Psoas muscle (tissue), 8 donors: ENCODE results near the gene NIP7. TPM values are rescaled to one million over a fixed set of nuclear protein-coding genes. Genes with fewer than 3 reads are reported as not detected.

ENCODE experiments used
- ATAC-seq, 4 donors: fragments of 200-7000 bp; cut with Tn5 transposase; one replicate each; pipeline ENCODE4 v1.9.1; 2020; ENCODE audit warnings: moderate library complexity in 3 of 4, mild to moderate bottlenecking in 2 of 4
- DNase-seq, 2 donors: peaks; one replicate each; pipeline ENCODE4 v3.0.0-alpha.2; 2020
- H3K27ac ChIP-seq: fragments of 200-600 bp; one replicate; pipeline ENCODE4 v1.8.0; 2022
- H3K27me3 ChIP-seq, 3 donors: fragments of 200-600 bp in 1 of 3; one replicate each; pipeline versions ENCODE4 v1.6.1 to v1.8.0; 2013 to 2022; ENCODE audit warnings: low read length in 2 of 3, mild to moderate bottlenecking in 2 of 3, moderate library complexity in 1 of 3; ENCODE audit not compliant: insufficient read depth in 3 of 3
- H3K36me3 ChIP-seq, 2 donors: fragments of 200-600 bp in 1 of 2; one replicate each; pipeline versions ENCODE4 v1.6.1 to v1.8.0; 2013 to 2022; ENCODE audit warnings: low read depth in 1 of 2, mild to moderate bottlenecking in 1 of 2, moderate library complexity in 1 of 2; ENCODE audit not compliant: insufficient read depth in 1 of 2
- H3K4me1 ChIP-seq: fragments of 200-600 bp; one replicate; pipeline ENCODE4 v1.8.0; 2022
- H3K4me3 ChIP-seq: fragments of 200-600 bp; one replicate; pipeline ENCODE4 v1.8.0; 2022; ENCODE audit warnings: mild to moderate bottlenecking
- H3K9me3 ChIP-seq: fragments of 200-600 bp; one replicate; pipeline ENCODE4 v1.8.0; 2022
- WGBS, 3 donors: extraction: QIAGEN DNeasy Blood & Tissue Kit; methylation state at CpG; one replicate each; pipeline versions ENCODE4 v1.1.6 to v1.1.7; 2013; 5-methylcytosine and 5-hydroxymethylcytosine counted together
- intact Hi-C, 2 donors: fragments of 100-400 bp; cut with DNase I; formaldehyde crosslinking; loops; one replicate each; pipeline versions ENCODE4 v1.11.0 to v1.14.2; 2022
- polyA plus RNA-seq, 3 donors: library from polyadenylated mRNA; stranded (reverse); fragments of 200-250 nt; gene quantifications; one replicate each; pipeline ENCODE4 v1.2.3, GENCODE V29; 2013
- total RNA-seq, 4 donors: library from RNA; stranded (reverse); fragmentation: NEBNext Ultra II Directional in 2 of 4; extraction: Animal tissue kit (Norgen Biotek cat#: 25700) in 2 of 4; gene quantifications; one replicate each; pipeline versions ENCODE4 v1.2.1 to v1.2.4, GENCODE V29; 2021 to 2023
- TF ChIP-seq, protein P1 (sequence below): fragments of 200-600 bp; IDR thresholded peaks from one replicate; pipeline ENCODE4 v1.8.0; 2022; ENCODE audit warnings: antibody characterized with exemption
- donor health status: healthy with polysubstance abuse.
- donor health status: DM: no; HTN: no; CAD: no; lungs with moderate emphysema.
- donor health status: Bipolar disorder and iron deficiency.
- donor health status: healthy.
- donor health status: DM: yes; HTN: yes; CAD: no.
- donor health status: DM: no; HTN: no; CAD: no.
- donor health status: DM: no; HTN: no; CAD: no.
- donor health status: DM: yes; HTN: yes; CAD: no.

The NIP7 gene
- total and polyA plus RNA-seq, 7 donors, result 9.2 to 24.8 (median 16.6) TPM

DNA sequence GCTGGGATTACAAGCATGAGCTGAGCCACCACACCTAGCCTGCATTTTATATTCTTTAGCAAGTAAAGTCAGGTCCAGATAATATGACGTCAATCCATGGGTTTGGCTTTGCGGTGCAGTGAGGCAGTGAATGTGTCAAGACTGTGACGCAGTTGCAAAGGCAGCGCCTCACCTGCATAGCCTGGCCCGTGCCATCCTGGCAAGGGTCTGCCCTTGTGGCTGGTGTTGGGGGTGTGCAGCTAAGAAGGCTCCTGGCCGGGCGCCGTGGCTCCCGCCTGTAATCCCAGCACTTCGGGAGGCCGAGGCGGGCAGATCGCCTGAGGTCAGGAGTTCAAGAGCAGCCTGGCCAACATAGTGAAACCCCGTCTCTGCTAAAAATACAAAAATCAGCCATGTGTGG lies 16.2 kb upstream of the NIP7 start:
- Histone ChIP-seq H3K27ac (peak overlapping the region; percentile 98), H3K27me3 (no peaks in the 10 kb centered on the region), H3K4me1 (peaks cover 55% of the 10 kb centered on the region), H3K36me3 (peaks cover 4 to 99% of the 10 kb centered on the region in 2 donors), H3K9me3 (no peaks in the 10 kb centered on the region), H3K4me3 (no peak overlapping the region)
- TF ChIP-seq, protein P1, sequence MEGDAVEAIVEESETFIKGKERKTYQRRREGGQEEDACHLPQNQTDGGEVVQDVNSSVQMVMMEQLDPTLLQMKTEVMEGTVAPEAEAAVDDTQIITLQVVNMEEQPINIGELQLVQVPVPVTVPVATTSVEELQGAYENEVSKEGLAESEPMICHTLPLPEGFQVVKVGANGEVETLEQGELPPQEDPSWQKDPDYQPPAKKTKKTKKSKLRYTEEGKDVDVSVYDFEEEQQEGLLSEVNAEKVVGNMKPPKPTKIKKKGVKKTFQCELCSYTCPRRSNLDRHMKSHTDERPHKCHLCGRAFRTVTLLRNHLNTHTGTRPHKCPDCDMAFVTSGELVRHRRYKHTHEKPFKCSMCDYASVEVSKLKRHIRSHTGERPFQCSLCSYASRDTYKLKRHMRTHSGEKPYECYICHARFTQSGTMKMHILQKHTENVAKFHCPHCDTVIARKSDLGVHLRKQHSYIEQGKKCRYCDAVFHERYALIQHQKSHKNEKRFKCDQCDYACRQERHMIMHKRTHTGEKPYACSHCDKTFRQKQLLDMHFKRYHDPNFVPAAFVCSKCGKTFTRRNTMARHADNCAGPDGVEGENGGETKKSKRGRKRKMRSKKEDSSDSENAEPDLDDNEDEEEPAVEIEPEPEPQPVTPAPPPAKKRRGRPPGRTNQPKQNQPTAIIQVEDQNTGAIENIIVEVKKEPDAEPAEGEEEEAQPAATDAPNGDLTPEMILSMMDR, result no peak
- WGBS, 3 donors, result 61 to 67% (median 66%) methylated on average over 14 of the region's 14 CpGs
- ATAC-seq (no peak), DNase-seq (no peak)
- intact Hi-C loops, result no loop called here

DNA sequence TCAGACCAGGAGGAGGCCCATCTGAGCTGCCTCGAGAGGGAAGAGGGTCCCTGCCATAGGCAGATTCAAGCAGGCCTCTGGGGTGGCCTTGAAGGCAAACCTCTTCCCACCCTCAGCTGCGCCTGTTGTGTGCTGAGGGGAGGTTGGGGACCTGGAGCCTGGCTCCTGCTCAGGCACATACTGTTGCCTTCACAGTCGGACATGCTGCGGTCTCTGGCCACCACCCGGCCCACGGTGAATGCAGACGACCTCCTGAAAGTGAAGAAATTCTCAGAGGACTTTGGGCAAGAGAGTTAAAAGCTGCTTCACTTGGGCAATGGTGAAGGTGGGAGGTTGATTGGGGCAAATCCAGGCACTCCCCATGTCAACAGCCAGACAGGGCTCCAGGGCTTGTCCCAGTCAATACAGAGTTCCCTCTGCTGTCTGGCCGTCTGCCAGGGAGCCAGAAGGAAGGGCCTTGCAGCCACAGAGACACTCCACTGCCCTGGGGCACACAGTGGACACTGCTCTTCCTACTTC lies 15.5 kb upstream of the NIP7 start:
- Histone ChIP-seq H3K27me3 (no peaks in the 10 kb centered on the region), H3K4me3 (no peak overlapping the region), H3K27ac (peak overlapping the region; percentile 98), H3K4me1 (peaks cover 60% of the 10 kb centered on the region), H3K9me3 (no peaks in the 10 kb centered on the region), H3K36me3 (peaks cover 4 to 92% of the 10 kb centered on the region in 2 donors)
- ATAC-seq (peak; percentile 17 to 45 (median 39)), DNase-seq (peak; percentile 70 to 83)
- WGBS, 3 donors, result 62 to 70% (median 65%) methylated on average over 8 of the region's 8 CpGs
- intact Hi-C loops, result no loop called here
- TF ChIP-seq, protein P1, result no peak

DNA sequence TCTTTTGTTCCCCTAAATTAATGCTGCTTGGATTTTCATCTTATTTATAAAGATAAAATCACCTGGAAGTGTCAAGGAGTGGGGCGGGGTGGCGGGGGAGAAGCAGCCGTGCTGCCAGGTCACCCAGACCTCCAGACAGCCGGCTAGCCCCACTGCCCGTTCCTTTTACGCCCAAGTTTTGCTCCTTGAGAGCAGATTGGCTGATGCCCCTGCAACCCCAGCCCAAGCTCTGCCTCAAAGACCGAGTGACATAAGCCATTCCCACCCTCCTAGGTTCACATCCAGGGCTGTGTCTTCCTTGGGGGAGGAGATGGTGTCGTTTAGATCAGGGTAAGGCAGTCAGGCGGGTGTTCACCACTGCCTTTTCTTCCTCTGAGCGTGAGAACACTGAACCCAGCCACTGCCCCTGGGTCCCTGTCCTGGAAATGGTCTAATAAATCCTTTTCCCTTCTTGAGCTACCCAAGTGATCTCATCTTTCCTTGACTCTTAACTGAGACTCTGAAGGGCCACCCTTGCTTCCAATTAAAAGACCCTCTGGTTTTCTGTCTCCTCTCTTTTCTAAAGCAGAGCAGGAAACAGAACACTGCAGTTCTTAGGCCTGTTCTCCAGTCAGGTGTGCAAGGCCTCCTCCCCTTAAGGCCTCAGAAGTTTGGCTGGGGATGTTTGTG lies 14.9 kb upstream of the NIP7 start:
- WGBS, 3 donors, result 72 to 81% (median 79%) methylated on average over 10 of the region's 10 CpGs
- H3K36me3 ChIP-seq, result peaks cover 4 to 86% of the 10 kb centered on the region in 2 donors
- intact Hi-C loops, result no loop called here
- no peak for ATAC-seq
- DNase-seq, result no peak
- TF ChIP-seq, protein P1, result no peak
- no peaks in the 10 kb centered on the region for H3K27me3 ChIP-seq
- no peaks in the 10 kb centered on the region for H3K9me3 ChIP-seq
- H3K4me1 ChIP-seq, result peaks cover 67% of the 10 kb centered on the region
- H3K4me3 ChIP-seq, result no peak overlapping the region
- H3K27ac ChIP-seq, result peak overlapping the region; percentile 98

DNA sequence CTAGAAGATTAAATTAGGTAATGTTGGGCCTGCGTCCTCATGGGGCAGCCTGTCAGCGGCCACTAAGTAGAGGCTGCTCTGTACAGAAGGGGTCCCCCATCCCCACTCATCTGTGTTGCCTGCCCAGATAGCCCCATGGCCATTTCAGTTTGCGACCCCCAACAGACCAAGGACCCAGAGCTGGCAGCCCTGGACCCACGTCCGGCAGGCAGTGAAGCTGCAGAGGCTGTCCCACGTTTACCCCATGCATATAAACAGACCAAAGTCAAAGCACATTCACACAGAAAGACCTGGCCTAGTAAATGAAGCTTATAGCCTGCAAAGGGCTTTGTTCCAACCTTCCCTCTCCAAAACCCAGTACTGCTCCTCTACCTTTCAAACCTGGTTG lies 13.8 kb upstream of the NIP7 start:
- intact Hi-C loops, result no loop called here
- WGBS, 3 donors, result 64 to 69% (median 69%) methylated on average over 6 of the region's 6 CpGs
- peak overlapping the region; percentile 92 for H3K4me3 ChIP-seq
- H3K36me3 ChIP-seq, result peaks cover 4 to 75% of the 10 kb centered on the region in 2 donors
- peak overlapping the region; percentile 98 for H3K27ac ChIP-seq
- no peak for DNase-seq
- H3K9me3 ChIP-seq, result no peaks in the 10 kb centered on the region
- ATAC-seq, result no peak
- no peaks in the 10 kb centered on the region for H3K27me3 ChIP-seq
- TF ChIP-seq, protein P1, result no peak
- H3K4me1 ChIP-seq, result peaks cover 68% of the 10 kb centered on the region
